Testis (tissue), 2 donors: ENCODE results near the gene TTLL8.

Experiments used
- CTCF ChIP-seq, 3 experiments: fragments of 450-650 bp in 2 of 3; fragments of 200-600 bp in 1 of 3; sonication (generic) in 1 of 3; IDR thresholded peaks; one replicate each; pipeline ENCODE4 v1.5.1; 2016 to 2019; ENCODE audit warnings: antibody characterized with exemption in 3 of 3, mild to moderate bottlenecking in 2 of 3, moderate library complexity in 1 of 3
- POLR2A ChIP-seq: fragments of 450-650 bp; IDR thresholded peaks from one replicate; pipeline ENCODE4 v1.6.1; 2017; ENCODE audit warnings: antibody characterized with exemption, mild to moderate bottlenecking, moderate library complexity

GRCh38 chr22:50046019-50046415 is 12.1 kb downstream of the TTLL8 start:
- TF ChIP-seq CTCF (IDR thresholded peaks at IDR 0.05) (no peak), POLR2A (no peak)
